ENCODE measurements around the gene OR51B6. TPM values are rescaled to one million over a fixed set of nuclear protein-coding genes. Genes with fewer than 3 reads are reported as not detected.

The OR51B6 gene
- total RNA-seq, result not detected

- no peak for TF ChIP-seq CTCF (IDR thresholded peaks at IDR 0.05; ENCODE audit: low read depth)
These were observed at the start of gene OR51B6 for GRCh38 chr11:5351208-5351607. OR51B6 (plus strand) TSS chr11:5351508; CDS start chr11:5351508, 0 bp downstream.

GRCh38 chr11:5301846-5302245 lies 49.5 kb upstream of the OR51B6 start, which contains the start of gene OR51B4:
OR51B4 (minus strand) TSS chr11:5301946; CDS start chr11:5301946, 0 bp downstream.
- no peak for TF ChIP-seq CTCF (IDR thresholded peaks at IDR 0.05; ENCODE audit: low read depth)

GRCh38 chr11:5303626-5304025 lies 47.7 kb upstream of the OR51B6 start:
- TF ChIP-seq CTCF (IDR thresholded peaks at IDR 0.05; ENCODE audit: low read depth), result no peak

GRCh38 chr11:5304046-5304445 lies 47.3 kb upstream of the OR51B6 start:
- TF ChIP-seq CTCF (IDR thresholded peaks at IDR 0.05; ENCODE audit: low read depth), result no peak

GRCh38 chr11:5307256-5308019 lies 43.9 kb upstream of the OR51B6 start:
- no peak for TF ChIP-seq CTCF (IDR thresholded peaks at IDR 0.05; ENCODE audit: low read depth)

GRCh38 chr11:5310423-5310822 lies 40.9 kb upstream of the OR51B6 start:
- no peak for TF ChIP-seq CTCF (IDR thresholded peaks at IDR 0.05; ENCODE audit: low read depth)

- TF ChIP-seq CTCF (IDR thresholded peaks at IDR 0.05; ENCODE audit: low read depth), result no peak
These were observed 34.0 kb upstream of the OR51B6 start for GRCh38 chr11:5317292-5317691.

Measured in subcutaneous adipose tissue (tissue), 4 donors.